BLaER1 treated with 17β-estradiol and CSF1 and Interleukin-3, amounts not matched to agents 10 nM and 100 nM (cell line): ENCODE data around the gene TH.

Experiments used
- H3K27ac ChIP-seq, 11 experiments: shearing (Covaris generic); formaldehyde crosslinking; 2 replicates each; pipeline ENCODE4 v1.8.1; 2022
- H3K27me3 ChIP-seq, 11 experiments: shearing (Covaris generic); formaldehyde crosslinking; 2 replicates each; pipeline ENCODE4 v1.8.1; 2022
- H3K36me3 ChIP-seq, 11 experiments: shearing (Covaris generic); formaldehyde crosslinking; 2 replicates each; pipeline ENCODE4 v1.8.1; 2022
- H3K4me1 ChIP-seq, 10 experiments: shearing (Covaris generic); formaldehyde crosslinking; 2 replicates each; pipeline ENCODE4 v1.8.1; 2022
- H3K4me2 ChIP-seq, 11 experiments: shearing (Covaris generic); formaldehyde crosslinking; 2 replicates each; pipeline ENCODE4 v1.8.1; 2022
- H3K4me3 ChIP-seq, 10 experiments: shearing (Covaris generic); formaldehyde crosslinking; 2 replicates each; pipeline ENCODE4 v1.8.1; 2022
- H3K9ac ChIP-seq, 11 experiments: shearing (Covaris generic); formaldehyde crosslinking; 2 replicates each; pipeline ENCODE4 v1.8.1; 2022
- H3K9me3 ChIP-seq, 11 experiments: shearing (Covaris generic); formaldehyde crosslinking; replicated peaks in 1 of 11; 2 replicates each; pipeline ENCODE4 v1.8.1; 2022
- H4K20me1 ChIP-seq, 11 experiments: shearing (Covaris generic); formaldehyde crosslinking; 2 replicates each; pipeline ENCODE4 v1.8.1; 2022
- Cebpa-rat ChIP-seq, 11 experiments: shearing (Covaris generic); IDR thresholded peaks; 2 replicates each; pipeline ENCODE4 v1.8.1; 2022

Gene TH

DNA sequence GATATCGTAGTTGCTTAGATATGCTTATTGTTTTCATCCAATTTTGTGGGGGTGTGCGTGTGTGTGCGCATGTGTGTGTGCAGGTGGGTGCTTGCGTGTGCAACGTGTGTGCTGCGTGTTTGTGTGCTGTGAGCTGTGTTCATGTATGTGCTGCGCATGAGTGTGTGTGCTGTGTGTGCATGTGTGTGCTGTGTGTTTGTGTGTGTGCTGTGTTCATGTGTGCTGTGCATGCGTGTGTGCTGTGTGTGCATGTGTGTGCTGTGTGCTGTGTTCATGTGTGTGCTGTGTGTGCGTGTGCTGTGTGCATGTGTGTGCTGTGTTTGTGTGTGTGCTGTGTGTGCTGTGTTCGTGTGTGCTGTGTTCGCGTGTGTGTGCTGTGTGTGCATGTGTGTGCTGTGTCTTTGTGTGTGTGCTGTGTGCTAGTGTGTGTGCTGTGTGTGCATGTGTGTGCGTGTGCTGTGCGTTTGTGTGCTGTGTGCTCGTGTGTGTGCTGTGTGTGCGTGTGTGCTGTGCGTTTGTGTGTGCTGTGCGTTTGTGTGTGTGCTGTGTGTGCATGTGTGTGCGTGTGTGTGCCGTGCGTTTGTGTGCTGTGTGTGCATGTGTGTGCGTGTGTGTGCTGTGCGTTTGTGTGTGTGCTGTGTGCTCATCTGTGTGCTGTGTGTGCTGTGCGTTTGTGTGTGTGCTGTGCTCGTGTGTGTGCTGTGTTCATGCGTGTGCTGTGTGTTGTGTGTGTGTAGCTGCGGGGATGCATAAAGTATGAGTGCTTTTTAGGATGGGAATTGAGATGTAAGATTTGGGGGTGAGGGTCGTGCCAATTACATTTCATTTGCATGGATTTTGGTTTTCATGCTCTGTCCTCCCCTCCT is 40.0 kb downstream of the TH start:
- Histone ChIP-seq H3K27me3 (peaks cover 50 to 67% (median 56%) of the 10 kb centered on the region in 11 experiments), H3K27ac (no peak overlapping the region), H3K36me3 (no peaks in the 10 kb centered on the region), H4K20me1 (peaks cover 0 to 45% (median 9%) of the 10 kb centered on the region in 11 experiments; a peak in 12 of 22 replicates), H3K4me3 (no peak overlapping the region), H3K9ac (no peak overlapping the region), H3K4me1 (peaks cover 0 to 15% (median 7%) of the 10 kb centered on the region in 10 experiments; a peak in 12 of 20 replicates), H3K9me3 (no peaks in the 10 kb centered on the region), H3K4me2 (no peak overlapping the region)
- TF ChIP-seq Cebpa-rat (IDR thresholded peaks at IDR 0.05), result no peak

DNA sequence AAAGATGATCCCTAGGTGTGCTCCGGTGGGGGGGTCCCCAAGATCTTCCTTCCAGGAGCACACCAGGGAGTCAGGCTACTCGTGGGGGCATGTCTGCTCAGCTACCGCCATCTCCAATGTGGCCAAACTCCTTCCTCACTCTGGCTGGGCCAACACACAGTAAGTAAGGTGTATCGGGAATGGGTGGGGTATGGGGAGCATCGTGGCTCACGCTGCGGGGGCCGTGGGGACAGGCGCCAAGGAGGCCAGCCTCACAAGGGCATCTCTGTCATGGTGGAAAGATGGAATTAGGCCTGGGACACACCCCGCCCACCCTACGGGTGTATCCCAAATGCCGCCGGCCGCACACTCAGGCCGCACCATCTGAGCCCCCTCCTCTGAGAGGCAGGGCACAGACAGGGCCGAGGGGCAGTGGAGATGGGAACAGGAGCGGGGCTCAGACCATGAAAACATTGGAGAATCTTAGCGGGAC is 40.7 kb downstream of the TH start:
- no peak for TF ChIP-seq Cebpa-rat (IDR thresholded peaks at IDR 0.05)
- Histone ChIP-seq H3K27me3 (peaks cover 43 to 60% (median 49%) of the 10 kb centered on the region in 11 experiments), H3K9ac (no peak overlapping the region), H4K20me1 (peaks cover 0 to 38% (median 8%) of the 10 kb centered on the region in 11 experiments; a peak in 11 of 22 replicates), H3K4me2 (no peak overlapping the region), H3K36me3 (no peaks in the 10 kb centered on the region), H3K9me3 (no peaks in the 10 kb centered on the region), H3K4me3 (no peak overlapping the region), H3K4me1 (peaks cover 0 to 15% (median 7%) of the 10 kb centered on the region in 10 experiments; a peak in 12 of 20 replicates), H3K27ac (no peak overlapping the region)

DNA sequence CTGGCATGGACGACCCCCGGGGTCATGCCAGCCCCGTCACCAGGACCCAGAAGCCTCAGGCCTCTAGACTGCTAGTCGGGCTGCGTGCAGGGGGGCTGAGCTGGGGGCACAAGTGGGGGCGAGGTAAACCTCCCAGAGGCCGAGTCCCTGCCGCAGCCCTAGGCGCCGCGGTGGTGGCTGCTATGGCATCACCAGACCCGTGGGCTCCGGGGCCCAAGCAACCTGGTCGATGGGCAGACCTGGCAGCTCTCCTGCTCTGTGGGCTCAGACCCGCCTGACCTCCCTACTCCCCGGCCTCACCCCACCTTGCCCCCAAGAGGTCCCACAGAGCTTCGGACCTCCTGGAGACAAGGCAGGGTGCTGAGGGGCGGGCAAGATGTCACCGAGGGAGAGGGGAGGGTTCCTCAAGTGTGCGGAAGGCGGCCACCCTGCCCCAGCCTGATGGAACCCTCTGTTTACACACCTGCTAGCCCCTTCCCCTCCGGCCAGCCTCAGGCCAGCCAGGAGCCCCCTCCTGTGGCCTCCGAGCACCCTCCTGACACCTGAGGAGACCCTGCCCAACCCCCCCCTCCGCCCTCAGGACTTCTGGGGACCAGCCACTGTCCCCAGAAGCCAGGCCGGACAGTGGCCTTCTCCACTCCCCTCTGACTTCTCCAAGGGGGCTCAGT is 41.8 kb downstream of the TH start:
- Histone ChIP-seq H4K20me1 (peaks cover 0 to 27% (median 4%) of the 10 kb centered on the region in 11 experiments; a peak in 10 of 22 replicates), H3K9ac (no peak overlapping the region), H3K4me3 (no peak overlapping the region), H3K27ac (no peak overlapping the region), H3K4me1 (peaks cover 0 to 15% (median 7%) of the 10 kb centered on the region in 10 experiments; a peak in 12 of 20 replicates), H3K36me3 (no peaks in the 10 kb centered on the region), H3K27me3 (peaks cover 32 to 49% (median 38%) of the 10 kb centered on the region in 11 experiments), H3K4me2 (no peak overlapping the region), H3K9me3 (no peaks in the 10 kb centered on the region)
- no peak for TF ChIP-seq Cebpa-rat (IDR thresholded peaks at IDR 0.05)

DNA sequence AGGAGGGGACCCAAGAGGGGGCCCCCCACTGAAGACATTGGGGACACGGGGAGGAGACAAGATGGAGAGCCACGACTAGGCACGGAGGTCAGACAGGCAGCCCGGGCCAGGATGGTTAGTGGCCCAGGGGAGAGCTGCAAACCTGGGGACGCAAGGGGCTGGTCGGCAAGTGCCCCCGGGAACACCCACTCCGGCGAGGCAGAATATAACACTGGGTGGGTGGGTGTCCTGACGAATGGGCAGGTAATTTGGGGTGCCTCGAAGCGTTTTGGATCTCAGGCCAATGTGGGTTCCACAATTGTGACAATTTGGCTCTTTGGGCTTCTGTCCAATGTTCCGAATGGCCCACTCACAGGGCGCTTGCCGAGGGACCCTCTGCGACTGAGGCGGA is 42.3 kb downstream of the TH start:
- no peaks in the 10 kb centered on the region for H3K36me3 ChIP-seq
- H3K27ac ChIP-seq, result no peak overlapping the region
- H3K9me3 ChIP-seq, result no peaks in the 10 kb centered on the region
- no peak overlapping the region for H3K4me3 ChIP-seq
- no peak for TF ChIP-seq Cebpa-rat (IDR thresholded peaks at IDR 0.05)
- H3K4me2 ChIP-seq, result no peak overlapping the region
- H3K9ac ChIP-seq, result no peak overlapping the region
- H3K4me1 ChIP-seq, result peaks cover 0 to 15% (median 7%) of the 10 kb centered on the region in 10 experiments; a peak in 12 of 20 replicates
- H4K20me1 ChIP-seq, result peaks cover 0 to 24% (median 4%) of the 10 kb centered on the region in 11 experiments; a peak in 9 of 22 replicates
- peaks cover 27 to 44% (median 33%) of the 10 kb centered on the region in 11 experiments for H3K27me3 ChIP-seq

DNA sequence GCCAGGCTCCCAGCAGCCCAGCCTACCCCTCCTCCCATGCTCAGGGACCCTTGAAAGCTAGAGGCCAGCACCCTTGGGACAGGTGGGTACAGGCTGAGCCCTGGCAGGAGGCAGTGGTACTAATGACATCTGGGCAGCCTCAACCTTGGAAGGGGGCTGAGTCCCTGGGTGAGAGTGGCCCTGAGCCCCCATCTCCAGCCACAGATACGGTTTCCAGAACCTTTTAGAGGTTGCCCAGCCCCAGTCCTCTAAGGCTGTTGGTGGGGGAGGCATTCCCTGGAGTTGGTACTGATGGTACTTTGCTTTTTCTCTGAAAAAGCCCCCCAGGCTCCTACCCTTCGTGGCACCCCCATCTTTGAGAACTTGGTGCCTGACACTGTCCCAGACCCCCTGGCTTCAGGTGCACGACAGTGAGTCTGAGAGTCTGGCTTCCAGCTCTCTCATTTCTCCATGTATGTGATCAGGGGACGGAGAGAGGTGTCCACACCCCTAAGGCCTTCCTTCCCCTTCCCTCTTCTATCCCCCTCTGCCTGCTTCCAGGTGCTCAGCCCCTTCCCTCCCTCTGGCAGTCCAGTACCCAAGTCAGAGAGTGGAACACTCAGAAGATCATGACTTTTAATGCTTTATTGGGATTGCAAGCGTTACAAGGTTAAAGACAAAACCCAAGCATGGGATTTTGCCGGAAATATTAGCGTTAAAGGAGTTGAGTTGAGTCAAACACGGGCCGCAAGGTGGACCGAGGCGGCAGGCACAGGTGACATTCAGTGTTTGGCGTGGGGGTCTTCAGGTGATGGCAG is 42.9 kb downstream of the TH start:
- H3K9ac ChIP-seq, result no peak overlapping the region; a peak in 1 of 22 replicates
- peaks cover 0 to 20% (median under 1%) of the 10 kb centered on the region in 11 experiments; a peak in 7 of 22 replicates for H4K20me1 ChIP-seq
- peak overlapping the region in 6 of 11 experiments; percentile 22 to 58 (median 45); a peak in 11 of 22 replicates for H3K4me2 ChIP-seq
- peaks cover 21 to 38% (median 27%) of the 10 kb centered on the region in 11 experiments for H3K27me3 ChIP-seq
- H3K27ac ChIP-seq, result no peak overlapping the region
- no peak overlapping the region for H3K4me3 ChIP-seq
- no peaks in the 10 kb centered on the region for H3K36me3 ChIP-seq
- no peaks in the 10 kb centered on the region for H3K9me3 ChIP-seq
- peaks cover 0 to 15% (median 7%) of the 10 kb centered on the region in 10 experiments; a peak in 12 of 20 replicates for H3K4me1 ChIP-seq
- no peak for TF ChIP-seq Cebpa-rat (IDR thresholded peaks at IDR 0.05)

DNA sequence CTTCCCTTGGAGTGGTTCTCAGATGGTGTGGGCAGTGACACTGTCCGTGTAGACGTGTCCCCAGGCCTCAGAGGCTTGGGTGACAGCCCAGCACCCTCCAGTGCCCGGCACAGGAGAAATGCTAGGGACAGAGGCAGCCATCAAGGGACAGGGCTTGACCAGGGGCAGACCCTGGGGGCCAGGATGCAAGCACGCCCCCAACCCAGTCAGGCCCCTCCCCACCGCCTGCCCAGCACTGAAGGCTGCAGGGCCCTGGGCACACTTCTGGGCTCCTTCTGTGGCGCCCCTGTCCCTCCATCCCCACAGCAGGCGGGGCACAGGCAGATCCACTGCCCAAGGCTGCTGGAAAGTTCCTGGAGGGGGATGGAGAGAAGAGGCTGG is 43.5 kb downstream of the TH start:
- Histone ChIP-seq H3K27ac (no peak overlapping the region), H3K9me3 (no peaks in the 10 kb centered on the region), H3K4me2 (peak overlapping the region in 6 of 11 experiments; percentile 22 to 58 (median 45); a peak in 11 of 22 replicates), H3K9ac (no peak overlapping the region; a peak in 1 of 22 replicates), H3K4me1 (peaks cover 0 to 15% (median 7%) of the 10 kb centered on the region in 10 experiments; a peak in 12 of 20 replicates), H3K27me3 (peaks cover 15 to 32% (median 21%) of the 10 kb centered on the region in 11 experiments), H3K36me3 (no peaks in the 10 kb centered on the region), H4K20me1 (peaks cover 0 to 14% (median 0%) of the 10 kb centered on the region in 11 experiments; a peak in 3 of 22 replicates), H3K4me3 (no peak overlapping the region)
- no peak for TF ChIP-seq Cebpa-rat (IDR thresholded peaks at IDR 0.05)

DNA sequence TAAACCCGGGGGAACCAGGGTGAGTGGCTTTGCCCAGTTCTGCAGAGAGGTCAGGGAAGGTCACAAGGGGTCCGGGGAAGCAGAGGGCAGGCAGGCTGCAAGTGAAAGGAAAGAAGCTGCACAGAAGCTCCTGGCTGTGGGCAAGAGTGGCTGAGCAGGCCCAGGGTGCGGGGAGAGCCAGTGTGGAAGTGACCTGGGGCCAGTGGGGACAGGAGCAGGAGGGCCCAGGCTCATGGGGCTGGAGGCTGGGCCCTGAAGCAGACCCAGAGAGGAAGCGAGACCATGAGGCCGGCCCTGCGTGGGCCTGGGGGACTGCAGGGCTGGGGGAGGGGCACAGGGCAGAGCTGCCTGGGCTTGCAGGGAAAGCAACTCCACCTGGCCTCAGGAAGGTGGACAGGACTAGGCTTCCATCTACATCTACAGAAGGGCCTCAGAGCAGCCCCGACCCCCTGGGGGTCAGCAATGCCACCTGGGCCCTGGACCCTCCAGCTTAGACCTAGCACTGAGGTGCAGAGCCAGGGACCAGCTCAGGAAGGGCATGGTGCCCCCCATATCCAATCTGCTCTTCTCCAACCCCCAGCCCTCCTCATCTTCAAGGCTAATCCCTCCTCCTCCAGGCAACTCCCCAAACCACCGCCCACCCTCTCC is 44.0 kb downstream of the TH start:
- Histone ChIP-seq H3K27ac (no peak overlapping the region), H3K4me3 (no peak overlapping the region), H3K4me2 (peak overlapping the region in 6 of 11 experiments; percentile 22 to 58 (median 45); a peak in 11 of 22 replicates), H3K9me3 (no peaks in the 10 kb centered on the region), H3K4me1 (peaks cover 0 to 16% (median 8%) of the 10 kb centered on the region in 10 experiments; a peak in 12 of 20 replicates), H4K20me1 (peaks cover 0 to 12% (median 0%) of the 10 kb centered on the region in 11 experiments; a peak in 2 of 22 replicates), H3K36me3 (no peaks in the 10 kb centered on the region), H3K9ac (no peak overlapping the region), H3K27me3 (peaks cover 10 to 27% (median 16%) of the 10 kb centered on the region in 11 experiments)
- TF ChIP-seq Cebpa-rat (IDR thresholded peaks at IDR 0.05), result no peak
